WTC11 (cell line): ENCODE measurements around the gene TIMP4. TPM values are rescaled to one million over a fixed set of nuclear protein-coding genes. Genes with fewer than 3 reads are reported as not detected.

Experiments
- ATAC-seq: fragments of 200-7000 bp; cut with Tn5 transposase; 2 replicates; pipeline ENCODE4 v1.10.0; 2021; ENCODE audit warnings: mild to moderate bottlenecking, moderate library complexity
- CTCF ChIA-PET: fragments of 300-600 bp; sonication (Branson Sonifier 250); formaldehyde crosslinking; loops from one replicate; lab custom pipeline; 2021; ENCODE audit warnings: antibody characterized with exemption; lab: Charles Lee
- POLR2A ChIA-PET: fragments of 350-600 bp; sonication (Branson Sonifier 250); formaldehyde crosslinking; loops from one replicate; lab custom pipeline; 2021; ENCODE audit warnings: antibody characterized with exemption; lab: Charles Lee
- DNase-seq: peaks from one replicate; pipeline ENCODE4 v3.0.0; 2021; ENCODE audit warnings: low spot score
- H3K27ac Mint-ChIP-seq: 2 replicates; pipeline ENCODE4 v1.8.0; 2021; ENCODE audit warnings: mixed read lengths
- H3K27me3 Mint-ChIP-seq: 2 replicates; pipeline ENCODE4 v1.8.0; 2021; ENCODE audit warnings: low read depth, mild to moderate bottlenecking, moderate library complexity, mixed read lengths
- H3K36me3 Mint-ChIP-seq: 2 replicates; pipeline ENCODE4 v1.8.0; 2021; ENCODE audit warnings: mixed read lengths
- H3K4me1 Mint-ChIP-seq: 2 replicates; pipeline ENCODE4 v1.8.0; 2022; ENCODE audit warnings: mixed read lengths
- H3K4me3 Mint-ChIP-seq: 2 replicates; pipeline ENCODE4 v1.8.0; 2021; ENCODE audit warnings: mild to moderate bottlenecking, moderate library complexity, mixed read lengths
- H3K9me3 Mint-ChIP-seq: 2 replicates; pipeline ENCODE4 v1.8.0; 2021; ENCODE audit warnings: mixed read lengths
- ARID4B ChIP-seq: sonication (generic); formaldehyde crosslinking; IDR thresholded peaks from 2 replicates; pipeline ENCODE4 v1.8.0; 2023; ENCODE audit warnings: missing genetic modification reagents, mild to moderate bottlenecking, borderline replicate concordance
- ATF1 ChIP-seq: sonication (generic); formaldehyde crosslinking; IDR thresholded peaks from 2 replicates; pipeline ENCODE4 v1.8.1; 2023; ENCODE audit warnings: mild to moderate bottlenecking, moderate library complexity, missing genetic modification reagents
- ATF6 ChIP-seq: sonication (generic); formaldehyde crosslinking; IDR thresholded peaks from 2 replicates; pipeline ENCODE4 v1.8.1; 2023; ENCODE audit warnings: mild to moderate bottlenecking, missing genetic modification reagents
- EMX1 ChIP-seq: fragments of 250-450 bp; sonication (Bioruptor Pico); IDR thresholded peaks from 2 replicates; pipeline ENCODE4 v1.8.0; 2021; ENCODE audit warnings: mild to moderate bottlenecking
- FOXJ3 ChIP-seq: sonication (generic); formaldehyde crosslinking; IDR thresholded peaks from 2 replicates; pipeline ENCODE4 v1.9.0; 2021; ENCODE audit warnings: missing genetic modification reagents, mild to moderate bottlenecking, borderline replicate concordance
- JAZF1 ChIP-seq: fragments of 250-450 bp; sonication (Bioruptor Pico); IDR thresholded peaks from 2 replicates; pipeline ENCODE4 v1.9.0; 2021; ENCODE audit warnings: moderate library complexity, mild to moderate bottlenecking, inconsistent platforms
- MYBL2 ChIP-seq: sonication (generic); formaldehyde crosslinking; IDR thresholded peaks from 2 replicates; pipeline ENCODE4 v1.8.1; 2023; ENCODE audit warnings: mild to moderate bottlenecking, moderate library complexity, missing genetic modification reagents
- NR2C2 ChIP-seq: sonication (generic); formaldehyde crosslinking; IDR thresholded peaks from 2 replicates; pipeline ENCODE4 v1.8.0; 2022; ENCODE audit warnings: mild to moderate bottlenecking, missing genetic modification reagents
- PRDM15 ChIP-seq: sonication (generic); formaldehyde crosslinking; IDR thresholded peaks from 2 replicates; pipeline ENCODE4 v1.8.0; 2022; ENCODE audit warnings: missing genetic modification reagents
- SMAD3 ChIP-seq: sonication (generic); formaldehyde crosslinking; IDR thresholded peaks from 2 replicates; pipeline ENCODE4 v1.8.0; 2022; ENCODE audit warnings: missing genetic modification reagents, mild to moderate bottlenecking, borderline replicate concordance
- SMAD4 ChIP-seq: sonication (generic); formaldehyde crosslinking; IDR thresholded peaks from 2 replicates; pipeline ENCODE4 v1.8.0; 2022; ENCODE audit warnings: mild to moderate bottlenecking, missing genetic modification reagents
- ZNF219 ChIP-seq: sonication (generic); formaldehyde crosslinking; IDR thresholded peaks from 2 replicates; pipeline ENCODE4 v1.8.0; 2023; ENCODE audit warnings: missing genetic modification reagents, mild to moderate bottlenecking, borderline replicate concordance
- ZNF263 ChIP-seq: sonication (generic); formaldehyde crosslinking; IDR thresholded peaks from 2 replicates; pipeline ENCODE4 v1.8.1; 2022; ENCODE audit warnings: low read depth, mild to moderate bottlenecking, moderate library complexity, missing genetic modification reagents
- ZNF416 ChIP-seq: fragments of 250-450 bp; sonication (Bioruptor Pico); IDR thresholded peaks from 2 replicates; pipeline ENCODE4 v1.9.0; 2021; ENCODE audit warnings: mild to moderate bottlenecking, inconsistent platforms
- ZNF423 ChIP-seq: fragments of 250-450 bp; sonication (Bioruptor Pico); IDR thresholded peaks from 2 replicates; pipeline ENCODE4 v2.1.2; 2022; ENCODE audit warnings: mild to moderate bottlenecking, moderate library complexity
- ZSCAN18 ChIP-seq: fragments of 250-450 bp; sonication (Bioruptor Pico); IDR thresholded peaks from 2 replicates; pipeline ENCODE4 v2.1.2; 2022; ENCODE audit warnings: mild to moderate bottlenecking, moderate library complexity
- total RNA-seq: library from RNA; stranded (reverse); gene quantifications from 3 replicates; pipeline ENCODE4 v1.2.3, GENCODE V29; 2021
- TF ChIP-seq, protein P1 (sequence below): fragments of 250-450 bp; sonication (Bioruptor Pico); conservative IDR thresholded peaks from 2 replicates; pipeline ENCODE4 v1.9.0; 2021; ENCODE audit warnings: mild to moderate bottlenecking

Gene TIMP4
- total RNA-seq, 1 experiment from 2014 or later = 11.8 TPM

GRCh38 chr3:12159227-12159601 lies 502 bp upstream of the TIMP4 start (continued):
- TF ChIP-seq ARID4B = no peak
- no peak for TF ChIP-seq ZSCAN18 (CRISPR knock-in tag)
- TF ChIP-seq JAZF1 (CRISPR knock-in tag) = no peak
- TF ChIP-seq ATF6 = no peak
- no peak for TF ChIP-seq FOXJ3 (CRISPR knock-in tag)
- TF ChIP-seq ZNF423 (CRISPR knock-in tag) = peak; percentile 93
- TF ChIP-seq SMAD3 = 0 out of 2 replicates have a peak, but pooled peaks have one; percentile 40

GRCh38 chr3:12157026-12157425 lies 1.7 kb downstream of the TIMP4 start:
- ChIA-PET POLR2A (no interaction called here), CTCF (interaction anchor here (1.6 kb wide), 1 partner anchor 323 kb away, joined by 6 read pairs; no protein-coding TSS in a partner anchor)
- peaks cover 44% of the 10 kb centered on the region for H3K4me1 Mint-ChIP-seq
- ATAC-seq (no peak), DNase-seq (no peak)
- TF ChIP-seq ZNF219 (CRISPR knock-in tag) (no peak), MYBL2 (CRISPR knock-in tag) (no peak), ZNF416 (CRISPR knock-in tag) (no peak)
- peaks cover 6% of the 10 kb centered on the region; the same call in 1 of the 2 replicates for H3K36me3 Mint-ChIP-seq
- H3K27ac Mint-ChIP-seq = no peak overlapping the region
- no peaks in the 10 kb centered on the region for H3K9me3 Mint-ChIP-seq
- no peak overlapping the region for H3K4me3 Mint-ChIP-seq
- H3K27me3 Mint-ChIP-seq = no peaks in the 10 kb centered on the region

DNA sequence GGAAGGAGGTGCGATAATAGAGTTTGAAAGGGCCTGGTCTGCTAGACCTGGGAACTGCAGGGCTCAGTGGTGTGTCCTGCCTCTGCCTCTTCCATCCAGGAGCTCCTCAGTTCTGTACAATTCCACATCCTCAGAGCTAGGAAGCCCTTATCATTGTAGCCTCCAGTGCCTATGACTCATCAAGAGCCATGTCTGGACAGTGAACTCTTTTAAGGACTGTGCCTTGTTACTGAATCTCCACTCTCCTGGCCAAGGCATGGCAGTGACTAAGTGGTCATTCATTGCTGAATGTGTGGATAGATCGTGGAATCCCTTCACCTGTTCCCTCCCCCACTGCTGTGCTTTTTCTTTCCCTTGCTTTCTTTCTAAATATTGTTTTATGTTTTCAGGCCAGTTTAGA lies 2.9 kb downstream of the TIMP4 start:
- CTCF ChIA-PET = no interaction called here
- no peaks in the 10 kb centered on the region for H3K9me3 Mint-ChIP-seq
- H3K4me1 Mint-ChIP-seq = peaks cover 36% of the 10 kb centered on the region
- ATAC-seq (no peak), DNase-seq (no peak)
- no peak overlapping the region for H3K4me3 Mint-ChIP-seq
- no peak overlapping the region for H3K27ac Mint-ChIP-seq
- H3K36me3 Mint-ChIP-seq = peaks cover 4% of the 10 kb centered on the region; the same call in 1 of the 2 replicates
- POLR2A ChIA-PET = no interaction called here
- H3K27me3 Mint-ChIP-seq = no peaks in the 10 kb centered on the region
- TF ChIP-seq JAZF1 (CRISPR knock-in tag) (no peak), ZNF263 (CRISPR knock-in tag) (no peak), NR2C2 (CRISPR knock-in tag) (no peak), SMAD3 (no peak), SMAD4 (CRISPR knock-in tag) (no peak), PRDM15 (CRISPR knock-in tag) (no peak), EMX1 (CRISPR knock-in tag) (no peak), ATF1 (CRISPR knock-in tag) (no peak)
- TF ChIP-seq, protein P1, sequence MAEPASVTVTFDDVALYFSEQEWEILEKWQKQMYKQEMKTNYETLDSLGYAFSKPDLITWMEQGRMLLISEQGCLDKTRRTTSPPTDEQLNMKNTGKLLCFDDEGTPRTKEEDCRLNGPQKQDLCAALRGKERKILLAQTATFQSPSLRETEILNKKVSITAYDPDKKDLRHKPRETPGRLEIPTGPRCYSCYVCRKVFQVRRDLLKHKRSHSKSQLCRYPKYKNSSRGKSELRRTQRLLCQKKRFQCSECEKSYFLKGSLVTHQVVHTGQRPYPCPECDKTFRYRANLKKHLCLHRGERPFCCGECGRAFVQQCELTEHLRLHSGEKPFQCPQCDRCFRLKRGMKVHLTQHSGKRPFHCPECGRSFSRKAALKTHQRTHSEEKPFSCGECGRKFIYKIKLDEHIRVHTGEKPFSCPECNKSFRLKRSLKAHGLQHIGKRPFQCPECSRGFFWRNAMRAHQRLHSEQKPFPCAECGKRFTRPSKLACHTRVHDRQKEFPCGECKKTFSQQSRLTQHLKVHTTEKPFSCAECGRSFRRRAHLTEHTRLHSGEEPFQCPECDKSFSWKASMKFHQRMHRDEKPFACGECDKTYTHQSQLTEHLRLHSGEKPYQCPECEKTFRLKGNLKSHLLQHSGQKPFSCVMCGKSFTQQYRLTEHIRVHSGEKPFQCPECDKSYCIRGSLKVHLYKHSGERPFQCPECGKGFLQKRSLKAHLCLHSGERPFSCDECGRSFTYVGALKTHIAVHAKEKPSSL (CRISPR knock-in tag) = no peak
